Amygdala (tissue), 56 donors: ENCODE data around the gene VENTX.

Experiments
- DNase-seq, 56 donors: peaks; one replicate each; lab custom pipeline; 2025; lab: John Stamatoyannopoulos, UW

Gene VENTX

DNA sequence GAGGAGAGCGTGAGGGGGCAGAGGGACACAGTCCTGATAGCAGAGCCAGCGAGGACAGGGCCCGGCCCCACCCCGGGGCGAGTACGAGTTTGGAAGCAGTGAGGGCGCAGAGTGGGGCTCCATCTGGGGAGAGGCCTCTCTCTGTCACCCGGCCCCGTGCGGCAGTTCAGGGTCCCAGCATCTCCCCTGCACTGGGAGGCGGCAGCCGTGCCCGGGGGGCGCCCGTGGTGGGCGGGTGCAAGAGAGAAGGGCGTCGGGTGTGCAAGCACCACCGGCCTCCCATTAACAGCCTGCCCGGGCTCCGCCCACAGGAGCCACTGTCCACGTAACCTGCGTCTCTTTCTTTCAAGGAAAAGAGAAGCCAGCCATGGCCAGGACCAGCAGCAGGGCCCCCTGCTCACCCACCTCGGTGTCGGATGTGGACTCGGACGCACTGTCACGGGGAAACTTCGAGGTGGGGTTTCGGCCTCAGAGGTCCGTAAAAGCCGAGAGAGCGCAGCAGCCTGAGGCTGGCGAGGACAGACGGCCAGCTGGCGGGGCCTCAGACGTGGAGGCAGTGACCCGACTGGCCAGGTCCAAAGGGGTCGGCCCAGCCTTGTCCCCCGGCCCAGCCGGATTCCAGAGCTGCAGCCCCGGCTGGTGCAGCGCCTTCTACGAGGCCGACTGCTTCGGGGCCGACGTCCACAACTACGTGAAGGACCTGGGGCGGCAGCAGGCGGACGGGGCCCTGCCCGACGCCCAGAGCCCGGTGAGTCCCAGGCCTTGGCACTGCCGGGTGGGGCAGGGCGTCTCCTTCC is 36.3 kb upstream of the VENTX start:
- no peak for DNase-seq

DNA sequence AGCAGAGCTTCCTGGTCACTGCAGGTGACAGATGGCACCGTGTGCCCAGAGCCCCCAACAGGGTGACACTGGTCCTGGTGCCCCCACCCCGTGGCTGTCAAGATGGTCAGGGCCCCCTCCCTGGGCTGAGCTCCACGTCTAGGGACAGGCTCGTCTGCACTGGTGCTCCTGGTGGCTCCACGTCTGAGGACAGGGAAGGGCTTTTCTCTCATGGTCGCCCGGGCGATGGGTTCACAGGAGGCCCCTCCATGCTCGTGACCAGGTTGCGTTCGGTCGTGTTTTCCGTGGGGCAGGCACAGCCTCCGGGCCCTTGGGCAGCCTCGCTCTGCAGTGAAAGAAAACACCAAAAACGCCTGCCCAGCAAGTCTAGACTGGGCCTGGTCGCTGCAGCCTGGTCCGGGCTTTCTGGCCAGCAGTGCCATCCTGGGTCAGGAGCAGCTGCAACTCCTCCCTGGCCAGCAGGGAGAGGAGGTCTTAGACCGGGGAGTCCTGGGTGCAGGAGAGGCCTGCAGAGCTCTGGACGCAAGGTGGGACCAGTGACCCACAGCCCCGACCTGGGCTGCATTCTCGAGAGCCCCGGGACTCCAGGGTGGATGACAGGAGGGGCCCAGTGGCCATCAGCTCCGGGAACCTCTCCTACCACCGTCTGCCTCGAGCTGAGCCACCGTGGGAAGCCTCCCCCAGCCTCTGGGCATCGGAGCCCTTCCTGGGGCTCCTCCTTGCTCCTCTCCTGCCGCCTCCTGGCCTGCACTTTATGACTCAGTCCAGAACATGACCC is 35.5 kb upstream of the VENTX start:
- no peak for DNase-seq

DNA sequence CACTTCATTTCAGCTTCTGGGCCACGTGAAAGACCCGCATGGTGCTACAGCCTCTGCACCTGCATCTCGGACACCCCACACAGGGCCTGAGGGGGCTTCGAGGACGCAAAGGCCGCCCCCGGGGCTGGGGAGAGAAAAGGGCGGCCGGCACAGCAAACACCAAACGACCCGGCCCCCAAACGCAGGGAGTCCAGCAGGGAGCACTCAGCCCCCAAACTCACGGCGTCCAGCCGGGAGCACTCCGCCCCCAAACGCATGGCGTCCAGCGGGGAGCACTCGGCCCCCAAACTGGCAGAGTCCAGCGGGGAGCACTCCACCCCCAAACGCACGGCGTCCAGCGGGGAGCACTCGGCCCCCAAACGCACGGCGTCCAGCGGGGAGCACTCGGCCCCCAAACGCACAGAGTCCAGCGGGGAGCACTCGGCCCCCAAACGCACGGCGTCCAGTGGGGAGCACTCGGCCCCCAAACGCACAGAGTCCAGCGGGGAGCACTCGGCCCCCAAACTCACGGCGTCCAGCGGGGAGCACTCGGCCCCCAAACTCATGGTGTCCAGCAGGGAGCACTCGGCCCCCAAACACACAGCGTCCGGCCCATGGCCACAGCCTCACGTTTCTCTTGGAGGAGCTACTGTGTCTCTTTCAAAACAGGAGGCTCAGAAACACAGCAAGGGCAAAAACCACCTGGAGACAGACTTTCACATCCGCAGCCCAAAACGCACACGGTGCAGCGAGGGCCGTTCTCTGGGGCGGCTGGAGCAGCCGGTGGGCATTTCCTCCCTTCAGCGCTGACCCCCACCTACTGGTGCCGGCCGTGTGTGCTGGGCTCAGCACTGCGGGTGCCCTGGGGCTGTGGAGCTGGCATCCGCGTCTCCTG is 34.6 kb upstream of the VENTX start:
- no peak for DNase-seq

DNA sequence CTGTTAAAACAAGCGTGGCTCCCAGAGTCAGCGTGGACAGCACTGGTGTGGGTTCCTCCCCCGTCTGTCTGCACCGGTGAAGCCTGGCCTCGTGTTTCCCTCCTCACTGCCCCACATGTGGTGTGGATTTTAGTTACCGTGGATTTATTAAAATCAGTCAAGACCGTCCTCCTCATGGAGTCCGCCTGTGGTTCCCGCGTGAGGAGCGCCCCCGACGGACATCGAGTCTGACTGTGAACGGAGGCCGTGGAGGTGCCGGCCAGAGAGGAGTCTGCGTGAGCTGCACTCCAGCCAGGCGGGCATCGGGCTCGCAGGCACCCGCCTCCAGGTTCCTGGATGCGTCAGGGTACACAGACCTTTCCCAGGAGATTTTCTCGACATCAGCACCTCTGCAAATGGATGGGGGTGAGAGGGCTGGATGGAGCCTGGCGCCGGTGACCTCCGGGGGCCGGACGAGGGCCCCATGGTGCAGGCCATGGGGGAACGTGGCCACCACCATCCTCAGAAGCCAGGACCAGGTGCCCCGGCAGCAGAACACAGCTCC is 33.9 kb upstream of the VENTX start:
- DNase-seq = no peak

DNA sequence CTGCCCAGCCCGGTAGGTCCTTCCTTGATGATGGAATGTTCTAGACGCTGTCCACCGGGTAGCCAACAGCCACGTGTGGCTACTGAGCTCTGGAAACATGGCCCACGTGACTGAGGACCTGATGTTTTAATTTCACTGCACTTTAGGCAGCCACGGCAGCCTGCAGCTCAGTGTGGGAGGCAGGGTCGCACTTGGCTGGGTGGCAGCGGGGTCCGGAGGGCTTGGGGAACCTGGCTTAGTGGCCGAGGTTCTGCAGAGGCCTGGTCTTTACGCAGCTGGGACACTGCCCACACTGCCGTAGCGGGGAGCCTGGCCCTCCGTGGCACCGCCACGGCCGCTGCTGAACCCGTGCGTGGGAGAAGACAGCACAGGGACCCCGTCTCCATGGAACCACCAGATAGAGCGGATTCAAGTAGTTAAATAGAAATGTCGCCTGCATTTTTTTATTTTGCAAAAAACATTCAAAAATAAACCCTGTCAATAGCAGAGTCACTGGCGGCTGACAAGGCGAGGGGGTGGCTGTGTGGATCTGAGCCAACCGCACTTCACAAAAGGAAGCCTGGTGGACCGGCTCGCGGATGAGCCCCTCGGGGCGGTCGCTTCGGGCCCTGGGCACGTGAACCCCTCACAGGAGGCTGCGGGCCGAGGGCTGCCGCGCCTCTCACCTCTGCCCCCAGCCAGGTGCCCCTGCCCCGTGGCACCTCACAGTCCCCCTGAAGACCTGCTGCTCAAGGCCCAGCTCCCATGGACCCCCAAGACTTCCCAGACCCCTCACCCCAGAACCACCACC is 33.2 kb upstream of the VENTX start:
- DNase-seq = peak in 13 of 56 donors; percentile 6 to 67 (median 30)

DNA sequence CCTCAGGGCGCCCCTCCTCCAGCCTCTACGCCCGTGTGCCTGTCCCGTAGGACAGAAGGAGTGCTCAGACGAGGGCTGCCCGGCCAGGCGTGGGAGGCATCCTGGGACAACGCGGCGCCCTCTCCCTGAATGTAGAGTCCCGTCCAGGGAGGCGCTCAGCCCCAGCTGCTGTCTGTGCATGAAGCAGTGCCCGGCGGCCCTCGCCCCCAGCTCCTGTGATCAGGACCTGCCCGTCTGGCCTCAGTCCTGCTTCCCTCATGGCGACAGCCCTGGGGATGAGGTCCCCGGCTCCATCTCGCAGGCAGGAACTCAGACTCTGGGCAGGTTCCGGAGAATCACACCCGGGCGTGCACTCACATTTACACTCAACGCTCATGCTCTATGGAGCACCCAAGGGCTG is 32.5 kb upstream of the VENTX start:
- DNase-seq = no peak

DNA sequence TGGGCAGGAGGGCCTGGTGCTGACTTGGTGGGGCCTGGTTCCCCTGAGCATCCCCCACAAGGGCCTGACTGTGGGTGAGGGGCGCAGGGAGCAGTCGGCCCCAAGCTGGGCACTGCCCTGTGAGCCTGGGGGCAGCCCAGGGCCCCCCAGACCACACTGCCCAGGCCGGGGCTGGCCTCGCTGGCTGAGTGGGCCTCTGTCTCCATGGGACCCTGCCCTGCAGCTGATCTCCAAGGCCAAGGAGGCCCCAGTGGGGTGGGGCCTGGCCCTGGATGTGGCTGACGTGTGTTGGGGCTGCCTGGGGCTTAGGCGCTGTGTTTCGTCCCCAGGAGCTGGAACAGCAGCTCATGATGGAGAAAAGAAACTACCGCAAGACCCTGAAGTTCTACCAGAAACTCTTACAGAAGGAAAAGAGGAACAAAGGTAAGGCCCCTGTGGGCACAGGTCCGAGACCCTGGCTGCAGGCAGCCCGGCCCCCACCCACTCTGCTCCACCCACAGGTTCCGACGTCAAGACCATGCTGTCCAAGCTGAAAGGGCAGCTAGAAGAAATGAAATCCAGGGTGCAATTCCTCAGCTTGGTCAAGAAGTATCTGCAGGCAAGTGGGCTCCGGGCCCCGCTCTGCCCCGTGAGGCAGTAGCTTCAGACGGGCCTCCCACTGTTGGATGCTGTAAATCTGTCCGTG is 31.2 kb upstream of the VENTX start:
- DNase-seq = no peak

DNA sequence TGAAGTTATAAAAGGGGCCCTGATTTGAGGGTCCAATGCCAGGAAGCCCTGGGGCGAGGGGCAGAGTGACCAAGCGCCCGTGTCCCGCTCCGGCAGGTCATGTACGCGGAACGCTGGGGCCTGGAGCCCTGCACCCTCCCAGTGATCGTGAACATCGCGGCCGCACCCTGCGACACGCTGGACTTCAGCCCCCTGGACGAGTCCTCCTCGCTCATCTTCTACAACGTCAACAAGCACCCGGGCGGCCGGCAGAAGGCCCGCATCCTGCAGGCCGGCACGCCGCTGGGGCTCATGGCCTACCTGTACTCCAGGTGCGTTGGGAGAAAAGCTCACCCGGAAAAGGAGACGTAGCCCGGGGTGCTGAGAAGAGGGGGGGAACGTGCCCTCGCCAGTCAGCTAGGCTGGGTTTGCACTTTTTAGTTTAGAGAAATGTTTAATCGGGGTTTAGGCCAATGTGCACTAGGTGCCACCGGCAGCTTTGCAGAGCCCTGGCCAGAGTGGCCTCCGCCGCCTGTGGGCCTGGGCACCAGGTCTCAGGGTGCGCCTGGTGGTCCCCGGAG is 30.5 kb upstream of the VENTX start:
- no peak for DNase-seq

DNA sequence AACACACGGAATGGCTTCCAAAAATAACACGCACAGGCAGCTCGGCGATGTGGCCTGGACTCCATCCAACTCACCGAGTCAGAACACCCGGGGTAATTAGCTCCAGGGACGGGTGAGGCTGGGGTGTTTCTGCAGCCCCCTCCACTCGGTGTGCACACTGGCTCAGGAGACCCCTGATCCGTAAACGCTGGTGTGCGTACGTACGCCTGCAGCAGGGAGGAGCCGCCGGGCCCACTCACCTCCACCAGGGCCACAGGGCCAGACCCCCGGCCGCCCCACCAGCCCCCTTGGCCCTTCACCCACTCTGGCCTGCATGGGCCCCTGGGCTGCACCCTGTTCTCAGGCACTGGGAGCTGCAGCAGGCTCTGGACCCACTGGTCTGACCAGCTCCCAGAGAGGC is 30.0 kb upstream of the VENTX start:
- DNase-seq = no peak

DNA sequence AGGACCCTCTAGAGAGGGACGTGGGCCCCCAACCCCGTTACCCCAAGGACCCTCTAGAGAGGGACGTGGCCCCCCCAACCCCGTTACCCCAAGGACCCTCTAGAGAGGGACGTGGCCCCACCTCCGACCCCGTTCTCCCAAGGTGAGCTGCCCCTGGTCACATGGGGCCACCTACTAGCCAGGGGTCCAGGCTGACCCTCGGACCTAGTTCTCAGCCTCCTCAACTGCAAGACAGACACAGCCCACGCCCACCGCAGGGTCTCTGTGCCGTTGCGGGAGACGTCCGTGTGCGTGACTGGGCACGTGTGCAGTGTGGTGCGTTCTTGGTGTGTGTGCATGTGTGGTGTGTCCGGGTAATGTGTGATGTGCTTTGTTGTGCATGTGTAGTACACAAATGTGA is 29.2 kb upstream of the VENTX start:
- no peak for DNase-seq

DNA sequence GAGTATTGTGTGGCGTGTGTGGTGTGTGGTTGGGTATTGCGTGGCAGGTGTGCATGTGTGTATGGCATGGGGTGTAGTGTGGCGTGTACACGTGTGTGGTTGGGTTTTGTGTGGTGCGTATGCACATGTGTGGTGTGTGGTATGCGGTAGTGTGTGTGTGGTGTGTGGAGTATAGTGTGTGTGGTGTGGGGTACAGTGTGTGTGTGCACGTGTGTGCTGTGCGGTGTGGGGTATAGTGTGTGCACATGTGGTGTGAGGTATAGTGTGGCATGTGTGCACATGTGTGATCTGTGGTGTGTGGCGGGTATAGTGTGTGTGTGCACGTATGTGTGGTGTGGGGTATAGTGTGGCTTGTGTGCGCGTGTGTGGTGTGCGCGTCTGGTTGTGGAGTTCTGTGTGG is 28.5 kb upstream of the VENTX start:
- no peak for DNase-seq

DNA sequence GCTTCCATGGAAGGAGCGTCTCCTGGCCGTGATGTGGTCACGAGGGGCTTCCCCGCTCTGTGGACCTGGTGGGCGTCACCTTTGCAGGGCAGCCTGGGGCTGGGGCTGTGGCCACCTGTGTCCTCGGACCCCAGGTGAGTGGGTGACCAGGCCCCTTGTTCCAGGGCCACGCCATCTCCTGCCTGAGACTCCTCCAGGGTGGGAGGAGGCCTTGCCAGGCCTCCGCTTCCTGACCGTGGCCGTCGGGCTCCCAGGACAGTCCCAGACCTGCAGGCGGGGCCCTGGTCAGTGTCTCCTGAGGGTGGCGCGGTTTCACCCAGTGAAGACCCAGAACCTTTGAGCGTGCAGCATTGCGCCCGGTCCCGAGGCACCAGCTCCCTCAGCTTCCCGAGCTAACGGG is 28.0 kb upstream of the VENTX start:
- DNase-seq = no peak

DNA sequence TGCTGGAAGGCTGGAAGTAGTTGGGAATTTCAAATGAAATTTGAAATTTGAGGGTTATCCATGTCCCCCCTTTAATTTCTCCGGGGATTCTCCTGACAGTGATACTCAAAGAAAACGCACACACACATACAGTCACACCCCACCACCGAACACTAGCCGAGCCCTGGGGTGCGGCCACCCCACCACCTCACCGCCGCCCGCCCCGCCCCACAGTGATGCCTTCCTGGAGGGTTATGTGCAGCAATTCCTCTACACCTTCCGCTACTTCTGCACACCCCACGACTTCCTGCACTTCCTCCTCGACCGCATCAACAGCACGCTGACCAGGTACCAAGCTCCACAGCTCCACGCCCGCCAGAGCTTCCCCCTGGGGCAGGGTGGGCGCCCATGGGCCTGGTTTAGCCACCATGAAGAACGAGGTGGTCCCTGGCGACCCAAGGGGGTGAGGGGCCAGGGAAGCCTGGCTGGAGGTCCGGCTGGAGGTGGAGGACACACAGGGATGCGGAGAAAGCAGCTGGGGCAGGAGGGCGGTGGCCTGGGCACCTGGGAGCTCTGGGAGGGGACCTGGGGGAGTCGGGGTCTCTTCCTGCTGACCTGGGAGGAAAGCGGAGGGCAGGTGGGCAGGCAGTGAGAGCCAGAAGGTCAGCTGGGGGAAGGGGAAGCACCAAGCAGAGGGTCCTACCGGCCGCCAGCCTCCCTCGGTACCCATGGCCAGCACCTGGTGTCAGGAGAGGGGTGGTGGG is 27.1 kb upstream of the VENTX start:
- no peak for DNase-seq

DNA sequence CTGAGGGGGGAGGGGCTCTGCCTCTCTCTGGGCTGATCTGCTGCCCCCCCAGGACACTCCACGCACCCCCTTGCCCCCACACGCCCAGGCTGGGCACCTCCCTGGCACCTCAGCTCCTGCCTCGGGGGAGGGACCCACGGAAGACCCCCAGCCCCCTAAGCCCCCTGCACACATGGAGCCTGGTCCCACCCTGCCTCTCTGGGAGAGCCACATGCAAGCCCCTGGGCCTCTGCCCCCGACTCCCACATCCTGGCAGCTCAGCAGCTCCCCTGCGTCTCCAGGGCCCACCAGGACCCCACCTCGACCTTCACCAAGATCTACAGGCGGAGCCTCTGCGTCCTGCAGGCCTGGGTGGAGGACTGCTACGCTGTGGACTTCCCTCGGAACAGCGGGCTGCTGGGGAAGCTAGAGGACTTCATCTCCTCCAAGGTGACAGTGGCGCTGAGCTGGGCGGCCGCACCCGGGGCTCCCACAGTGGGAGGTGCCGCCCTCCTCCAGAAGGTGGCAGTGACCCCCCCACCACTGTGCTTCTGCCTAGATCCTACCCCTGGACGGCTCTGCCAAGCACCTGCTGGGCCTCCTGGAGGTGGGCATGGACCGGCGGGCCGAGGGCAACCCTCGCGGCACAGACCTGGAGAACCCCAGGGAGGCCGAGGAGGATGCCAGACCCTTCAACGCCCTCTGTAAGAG is 26.4 kb upstream of the VENTX start:
- DNase-seq = no peak

DNA sequence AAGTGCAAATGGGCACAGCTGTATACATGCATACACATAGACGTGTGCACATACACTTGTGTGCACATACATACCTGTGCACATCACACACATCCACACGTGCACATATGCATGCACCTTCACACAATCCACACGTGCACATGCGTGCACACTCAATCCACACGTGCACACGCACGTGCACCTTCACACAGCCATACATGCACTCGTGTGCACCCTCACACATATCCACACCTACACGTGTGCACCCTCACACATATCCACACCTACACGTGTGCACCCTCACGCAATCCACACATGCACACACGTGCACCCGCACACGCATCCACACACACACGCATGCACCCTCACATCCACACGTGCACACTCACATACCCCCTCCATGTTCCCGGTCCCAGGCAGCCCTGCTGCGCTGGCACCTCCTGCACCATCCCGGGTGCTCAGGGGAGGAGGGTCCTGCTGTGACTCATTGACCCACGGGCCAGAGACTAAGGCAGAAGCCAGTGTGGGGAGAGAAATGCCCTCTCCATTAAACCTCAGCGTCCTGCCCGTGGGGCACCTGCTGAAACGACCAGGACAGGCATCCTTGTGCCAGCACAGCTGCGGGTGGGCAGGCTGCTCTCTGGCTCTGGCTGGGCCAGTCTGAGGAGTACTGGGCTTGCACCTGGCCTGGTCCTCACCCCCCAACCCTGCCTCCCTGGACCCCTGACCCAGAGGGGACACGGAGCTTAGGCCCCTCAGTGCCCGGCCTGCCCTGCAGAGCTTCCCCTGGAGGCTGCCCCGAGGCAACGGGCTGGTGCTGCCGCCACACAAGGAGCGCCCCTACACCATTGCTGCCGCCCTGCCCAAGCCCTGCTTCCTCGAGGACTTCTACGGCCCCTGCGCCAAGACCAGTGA is 25.4 kb upstream of the VENTX start:
- DNase-seq = no peak

DNA sequence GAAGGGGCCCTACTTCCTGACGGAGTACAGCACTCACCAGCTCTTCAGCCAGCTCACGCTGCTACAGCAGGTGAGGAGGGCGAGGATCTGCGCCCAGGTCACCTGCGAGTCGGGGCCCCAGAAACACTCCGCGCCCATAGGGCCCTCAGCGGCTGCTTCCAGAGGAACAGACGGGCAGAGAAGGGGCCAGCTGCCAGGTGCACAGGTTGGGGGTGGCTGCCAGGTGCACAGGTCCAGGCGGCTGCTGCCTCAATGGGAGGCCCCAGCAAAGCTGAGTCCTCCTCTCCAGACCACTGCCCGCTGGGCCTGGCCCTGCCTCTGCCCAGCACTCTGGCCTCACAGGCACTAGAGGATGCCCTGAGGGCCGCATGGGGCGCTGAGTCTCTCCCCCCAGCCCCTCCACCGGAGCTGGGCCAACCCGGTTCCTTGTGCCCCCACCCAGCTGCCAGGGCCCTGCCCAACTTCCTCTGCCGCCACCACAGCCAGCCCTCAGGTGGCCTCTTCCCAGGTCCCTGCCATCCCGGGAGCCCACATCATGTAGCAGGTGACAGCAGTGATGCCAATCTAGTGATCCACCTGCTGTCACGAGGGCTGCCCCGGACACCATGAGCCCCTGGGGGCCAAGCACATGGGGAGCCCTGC is 24.7 kb upstream of the VENTX start:
- no peak for DNase-seq
